HG03457 (cell line): ENCODE measurements around the gene CD40LG.

ENCODE experiments used
- ATAC-seq: cut with Tn5 transposase; IDR thresholded peaks from one replicate; pipeline ENCODE4 v1.9.1; 2021; ENCODE audit warnings: moderate number of reproducible peaks; ENCODE audit not compliant: unreplicated experiment

Gene CD40LG

GRCh38 chrX:136647677-136648360 is at the start of gene CD40LG:
Gene CD40LG, plus strand, starts transcription at chrX:136648158. Its CDS starts 91 bp downstream, at chrX:136648249.
- ATAC-seq = no peak

- no peak for ATAC-seq
These were observed 49.3 kb upstream of the CD40LG start for GRCh38 chrX:136598631-136599030.

GRCh38 chrX:136600059-136600458 is 47.9 kb upstream of the CD40LG start:
- ATAC-seq = no peak

- no peak for ATAC-seq
These were observed 40.7 kb upstream of the CD40LG start for GRCh38 chrX:136607236-136607635.

- ATAC-seq = no peak
These were observed 39.5 kb upstream of the CD40LG start for GRCh38 chrX:136608295-136608933.

- peak; percentile 82 for ATAC-seq
These were observed 30.8 kb upstream of the CD40LG start for GRCh38 chrX:136616987-136617685.

GRCh38 chrX:136619899-136620505 is 28.0 kb upstream of the CD40LG start:
- ATAC-seq = no peak

- ATAC-seq = no peak
These were observed 27.2 kb upstream of the CD40LG start for GRCh38 chrX:136620780-136621179.

- no peak for ATAC-seq
These were observed 25.4 kb upstream of the CD40LG start for GRCh38 chrX:136622568-136622967.

GRCh38 chrX:136623396-136623795 is 24.6 kb upstream of the CD40LG start:
- ATAC-seq = no peak

- ATAC-seq = no peak
These were observed 22.7 kb upstream of the CD40LG start for GRCh38 chrX:136625246-136625645.

GRCh38 chrX:136626237-136626636 is 21.7 kb upstream of the CD40LG start:
- ATAC-seq = no peak

- no peak for ATAC-seq
These were observed 21.1 kb upstream of the CD40LG start for GRCh38 chrX:136626891-136627290.

GRCh38 chrX:136627409-136627808 is 20.5 kb upstream of the CD40LG start:
- ATAC-seq = no peak

GRCh38 chrX:136629084-136629750 is 18.7 kb upstream of the CD40LG start:
- ATAC-seq = no peak

- ATAC-seq = no peak
These were observed 17.1 kb upstream of the CD40LG start for GRCh38 chrX:136630881-136631280.

GRCh38 chrX:136635235-136635634 is 12.7 kb upstream of the CD40LG start:
- ATAC-seq = peak; percentile 50

GRCh38 chrX:136636121-136636520 is 11.8 kb upstream of the CD40LG start:
- ATAC-seq = no peak

GRCh38 chrX:136639506-136640176 is 8.3 kb upstream of the CD40LG start:
- no peak for ATAC-seq

GRCh38 chrX:136643243-136643642 is 4.7 kb upstream of the CD40LG start:
- no peak for ATAC-seq
